T-helper 2 cell treated with Interferon-gamma antibody and Interleukin-4, amounts not matched to agents 100 ng/mL and 5 ng/mL, for 36 hours (primary cell): ENCODE data around the gene IPCEF1. TPM values are rescaled to one million over a fixed set of nuclear protein-coding genes. Genes with fewer than 3 reads are reported as not detected.

ENCODE experiments used
- intact Hi-C: fragments of 100-400 bp; cut with micrococcal nuclease; formaldehyde crosslinking; loops from one replicate; pipeline ENCODE4 v1.15.1; 2023
- total RNA-seq: library from RNA; stranded (reverse); gene quantifications from 2 replicates; pipeline ENCODE4 v1.2.3, GENCODE V29; 2022

IPCEF1 gene
- total RNA-seq, 1 donor from 2014 or later, result 10.2 TPM

DNA sequence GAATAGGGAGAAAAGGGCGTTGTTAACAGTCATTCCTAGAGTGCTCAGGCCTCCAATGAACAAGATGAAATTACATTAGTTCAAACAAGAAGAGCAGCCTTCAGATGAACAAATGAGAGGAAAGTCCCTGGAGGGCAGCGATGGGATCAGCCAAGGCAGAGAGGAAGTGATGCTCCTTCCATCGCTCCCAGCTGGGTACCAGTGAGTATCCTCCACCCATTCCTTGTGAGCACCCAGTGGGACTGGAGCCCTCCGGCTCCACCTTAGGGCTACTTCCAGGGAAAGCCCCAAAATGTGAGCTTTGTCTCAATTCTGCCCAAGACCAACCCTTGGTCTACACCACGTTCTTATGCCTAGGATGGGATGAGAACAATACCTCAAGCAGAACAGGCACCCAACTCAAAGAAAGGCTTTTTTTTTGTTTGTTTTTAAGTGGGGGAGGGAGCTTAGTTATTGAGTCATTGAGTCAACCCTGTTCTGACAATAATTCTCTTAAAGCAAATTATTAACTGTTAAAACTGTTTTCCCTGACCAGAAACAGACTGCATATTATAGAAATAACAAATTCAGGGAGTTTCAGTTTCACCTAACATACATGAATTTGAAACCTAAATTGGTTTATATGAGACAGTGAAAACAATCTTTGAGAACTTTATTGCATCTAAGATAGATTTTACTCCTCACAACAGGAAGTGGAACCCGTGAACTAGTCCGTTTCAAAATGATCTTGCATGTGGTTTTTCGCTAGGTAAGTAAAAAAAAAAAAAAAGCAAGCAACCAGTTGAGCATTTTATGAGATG lies 106.9 kb downstream of the IPCEF1 start:
- intact Hi-C loops, result loop anchor here (1.0 to 10.0 kb wide), 4 partner anchors 18 to 1265 kb away; partner anchors contain the start of genes FBXO5 and SCAF8

DNA sequence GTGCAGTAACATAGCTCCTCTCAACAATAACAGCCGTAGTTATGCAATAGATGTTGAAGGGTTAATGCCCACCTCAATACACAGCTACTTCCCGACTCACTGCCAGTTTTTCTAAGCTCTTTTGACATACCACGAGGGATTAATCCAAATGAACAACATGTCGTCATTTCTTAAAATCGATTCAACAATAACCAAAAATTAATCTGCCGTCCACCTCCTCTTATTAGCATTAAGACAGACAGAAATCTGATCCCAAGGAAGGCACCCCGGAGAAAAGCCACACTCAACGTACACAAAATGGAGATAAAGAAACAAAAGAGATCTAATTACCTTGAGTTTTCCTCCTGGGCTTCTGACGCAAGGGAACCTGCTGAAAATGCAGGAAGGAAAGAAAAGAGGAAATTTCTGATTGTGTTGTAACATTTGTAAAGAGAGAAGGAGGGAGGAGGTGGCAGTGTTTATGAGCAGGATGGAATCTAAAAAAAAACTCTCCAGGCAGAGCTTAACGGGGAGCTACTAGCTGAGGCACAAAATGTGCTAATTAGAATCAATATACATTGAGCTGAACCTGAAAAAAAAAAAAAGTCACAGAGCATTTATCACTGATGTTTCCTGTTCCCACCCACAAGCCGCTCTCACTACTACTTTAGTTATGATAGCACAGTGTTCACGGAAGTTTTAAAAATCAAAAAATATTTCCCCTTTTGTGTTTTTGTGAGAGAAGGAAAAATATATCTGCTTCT lies 109.3 kb downstream of the IPCEF1 start:
- intact Hi-C loops, result loop anchor here (2.0 to 10.0 kb wide), 3 partner anchors 16 to 1262 kb away; partner anchors contain the start of genes FBXO5 and SCAF8

DNA sequence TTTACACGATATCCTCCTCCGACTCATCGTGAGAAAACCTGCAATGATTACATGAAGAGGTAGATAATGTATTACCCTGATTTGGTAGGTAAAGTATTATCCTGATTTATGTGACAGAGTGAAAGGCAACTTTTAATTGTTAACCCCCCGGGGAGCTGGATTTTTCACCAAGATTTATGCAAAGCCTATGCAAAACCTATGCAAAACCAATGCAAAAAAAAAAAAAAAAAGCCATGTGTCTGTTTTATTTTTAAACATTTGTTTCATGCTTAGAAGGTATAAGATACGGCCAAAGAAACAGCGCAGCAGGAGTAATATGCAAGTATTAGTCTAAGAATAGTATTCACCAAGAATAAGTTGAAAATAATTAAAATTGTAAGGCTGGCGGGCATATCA lies 109.9 kb downstream of the IPCEF1 start:
- intact Hi-C loops, result loop anchor here (2.0 to 10.0 kb wide), 3 partner anchors 16 to 1262 kb away; partner anchors contain the start of genes FBXO5 and SCAF8

DNA sequence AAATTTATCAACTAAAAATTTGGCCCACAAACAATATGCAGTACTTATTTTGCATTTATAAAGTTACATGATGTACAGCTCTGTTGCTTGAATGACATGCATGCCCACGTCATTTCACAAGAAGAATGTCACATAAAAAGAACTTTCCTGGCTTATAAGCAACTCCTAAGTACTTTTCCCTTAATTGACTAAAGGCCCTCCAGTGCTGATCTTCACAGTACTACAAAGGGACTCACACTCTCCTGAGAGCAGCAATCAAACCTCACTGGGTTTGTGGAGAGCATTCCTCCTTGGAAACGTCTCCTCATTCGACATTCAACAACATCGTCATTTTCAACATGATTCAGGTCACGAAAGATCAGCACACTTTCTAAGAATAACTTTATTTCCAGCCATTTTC lies 111.1 kb downstream of the IPCEF1 start:
- intact Hi-C loops, result loop anchor here (1.0 to 10.0 kb wide), 3 partner anchors 11 to 1261 kb away; partner anchors contain the start of genes FBXO5 and SCAF8

DNA sequence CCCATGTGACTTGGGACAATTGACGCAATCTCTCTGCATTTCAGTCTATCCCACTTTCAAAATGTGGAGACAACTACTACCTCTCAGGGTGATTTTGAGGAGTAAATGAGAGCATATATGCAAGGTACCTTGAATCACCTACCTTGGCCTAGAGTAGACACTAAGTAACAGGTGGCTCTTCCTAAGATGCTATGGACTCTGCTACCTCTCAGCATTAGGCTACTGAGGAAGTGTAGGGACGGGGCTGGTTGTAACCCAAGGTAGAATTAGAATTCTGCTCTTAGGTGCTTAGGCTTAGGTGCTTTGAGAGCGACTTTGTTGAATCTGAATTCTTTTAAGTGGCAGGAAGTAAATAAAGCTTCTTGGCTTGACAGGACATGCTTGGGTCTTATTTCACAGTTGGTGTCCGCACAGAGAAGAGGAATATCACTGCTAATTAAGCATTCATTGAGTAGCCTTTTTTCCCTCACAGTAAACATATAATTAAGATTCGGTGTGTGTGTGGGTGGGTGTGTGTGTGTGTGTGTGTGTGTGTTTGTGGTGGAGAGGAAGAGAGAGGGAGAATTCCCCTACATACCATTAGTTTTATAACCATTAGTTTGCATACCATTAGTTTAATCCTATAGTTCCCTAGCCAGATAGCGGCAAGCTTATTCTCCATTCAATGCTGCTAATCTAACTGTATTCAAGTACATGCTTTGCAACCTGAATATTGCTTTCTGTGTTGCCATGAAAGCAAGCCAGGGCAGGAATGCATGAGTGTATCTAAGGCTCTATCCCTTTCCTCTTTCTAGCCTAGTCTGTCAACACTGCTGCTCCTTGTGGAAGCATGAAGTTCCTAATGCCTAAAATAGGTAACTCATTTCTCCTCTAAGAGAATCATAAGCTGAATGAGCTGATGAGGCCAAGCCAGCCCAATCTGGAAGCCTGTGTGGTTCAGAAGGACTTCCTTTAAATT lies 112.5 kb downstream of the IPCEF1 start:
- intact Hi-C loops, result loop anchor here (10.0 kb wide), 1 partner anchor 1259 kb away; the partner anchor contains the start of gene FBXO5

DNA sequence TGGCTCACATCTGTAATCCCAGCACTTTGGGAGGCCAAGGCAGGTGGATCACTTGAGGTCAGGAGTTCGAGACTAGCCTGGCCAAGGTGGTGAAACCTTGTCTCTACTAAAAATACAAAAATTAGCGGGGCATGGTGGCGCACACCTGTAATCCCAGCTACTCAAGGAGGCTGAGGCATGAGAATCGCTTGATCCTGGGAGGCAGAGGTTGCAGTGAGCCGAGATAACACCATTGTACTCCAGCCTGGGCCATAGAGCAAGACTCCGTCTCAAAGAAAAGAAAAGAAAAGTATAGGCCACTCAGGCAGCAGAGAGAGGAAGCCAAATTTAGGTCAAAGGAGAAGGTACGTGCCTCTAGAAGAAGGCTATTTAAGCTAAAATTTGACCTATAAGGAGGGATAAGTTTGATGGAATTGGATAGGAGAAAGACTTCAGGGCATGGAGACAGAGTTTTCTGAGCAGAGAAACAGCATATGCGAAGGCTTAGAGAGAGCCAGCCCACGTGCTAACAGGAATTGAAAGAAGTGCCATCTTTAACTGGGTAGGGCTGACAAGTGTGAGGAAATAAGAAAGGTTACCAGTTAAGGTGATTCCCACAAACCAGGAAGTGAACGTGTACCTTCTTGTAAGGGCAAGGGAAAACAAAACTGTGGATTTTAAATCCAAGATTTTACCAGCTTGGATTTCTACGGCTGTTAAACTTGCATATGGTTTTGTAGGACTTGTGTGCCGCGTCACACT lies 113.8 kb downstream of the IPCEF1 start:
- intact Hi-C loops, result loop anchor here (10.0 kb wide), 1 partner anchor 1258 kb away; the partner anchor contains the start of gene FBXO5

DNA sequence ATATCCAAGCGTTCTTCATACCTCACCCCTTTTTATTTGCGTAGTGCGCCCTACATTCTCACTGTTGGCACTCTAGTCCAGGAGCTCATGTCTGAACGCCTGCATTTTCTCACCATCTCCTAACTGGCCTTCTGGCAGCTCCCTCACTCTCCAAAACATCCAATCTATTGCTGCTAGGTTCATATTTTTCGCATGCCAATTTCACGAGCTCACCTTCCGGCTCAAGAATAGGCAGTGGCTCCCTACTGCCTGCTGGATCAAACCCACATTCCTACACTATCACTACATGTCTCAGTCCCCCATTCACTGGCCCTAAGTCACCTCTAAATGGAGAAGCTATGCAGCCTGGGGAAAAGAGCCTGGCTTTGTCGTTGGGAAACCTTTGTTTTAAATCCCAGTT lies 115.0 kb downstream of the IPCEF1 start:
- intact Hi-C loops, result loop anchor here (10.0 kb wide), 1 partner anchor 1257 kb away; the partner anchor contains the start of gene FBXO5

DNA sequence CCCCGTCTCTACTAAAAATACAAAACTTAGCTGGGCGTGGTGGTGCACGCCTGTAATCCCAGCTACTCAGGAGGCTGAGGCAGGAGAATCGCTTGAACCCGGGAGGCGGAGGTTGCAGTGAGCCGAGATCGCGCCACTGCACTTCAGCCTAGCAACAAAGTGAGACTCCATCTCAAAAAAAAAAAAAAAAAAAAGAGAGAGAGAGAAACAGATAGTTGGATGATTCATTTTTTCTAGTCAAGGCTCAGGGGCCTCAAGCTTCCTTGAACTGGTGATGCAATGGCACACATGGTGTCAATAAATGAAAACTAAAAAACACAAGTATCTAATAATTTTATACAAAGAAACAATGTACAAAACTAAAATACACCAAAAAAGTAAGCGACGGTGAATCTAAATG lies 115.5 kb downstream of the IPCEF1 start:
- intact Hi-C loops, result loop anchor here (10.0 kb wide), 1 partner anchor 1256 kb away; the partner anchor contains the start of gene FBXO5

DNA sequence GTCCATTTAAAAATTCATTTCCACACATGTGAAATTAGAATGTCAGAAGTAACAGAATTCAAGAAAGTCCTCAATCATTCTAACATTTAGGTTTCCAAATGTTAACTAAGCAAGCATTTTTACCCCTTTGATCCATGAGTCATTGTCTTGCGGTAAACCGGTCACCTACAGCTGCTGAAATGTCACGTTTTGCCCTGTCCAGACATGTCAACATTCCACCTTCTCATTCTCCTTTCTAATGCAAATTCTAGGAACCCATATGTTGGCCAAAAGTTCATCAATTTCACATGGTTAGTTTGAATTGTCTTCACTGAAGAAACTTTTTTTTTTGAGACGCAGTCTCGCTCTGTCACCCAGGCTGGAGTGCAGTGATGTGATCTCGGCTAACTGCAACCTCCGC lies 117.2 kb downstream of the IPCEF1 start:
- intact Hi-C loops, result no loop called here

DNA sequence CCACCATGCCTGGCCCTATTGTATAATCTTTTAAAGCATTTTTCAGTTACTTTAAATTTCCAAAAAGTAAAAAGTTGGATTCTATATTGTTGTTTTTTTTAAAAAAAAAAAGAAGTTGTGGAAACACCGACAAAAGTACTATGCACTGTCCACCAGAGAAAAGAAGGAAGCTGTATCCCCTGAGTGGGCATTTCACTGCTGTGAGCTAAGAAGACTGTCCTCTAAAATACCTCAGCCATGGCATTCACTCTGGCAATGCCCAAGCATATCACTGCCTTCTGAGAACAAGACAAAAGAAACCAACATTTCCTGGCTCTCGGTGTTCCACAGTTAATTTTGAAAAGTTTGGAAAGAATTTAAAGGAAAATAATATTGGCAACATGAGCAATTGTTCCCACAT lies 117.8 kb downstream of the IPCEF1 start:
- intact Hi-C loops, result no loop called here

DNA sequence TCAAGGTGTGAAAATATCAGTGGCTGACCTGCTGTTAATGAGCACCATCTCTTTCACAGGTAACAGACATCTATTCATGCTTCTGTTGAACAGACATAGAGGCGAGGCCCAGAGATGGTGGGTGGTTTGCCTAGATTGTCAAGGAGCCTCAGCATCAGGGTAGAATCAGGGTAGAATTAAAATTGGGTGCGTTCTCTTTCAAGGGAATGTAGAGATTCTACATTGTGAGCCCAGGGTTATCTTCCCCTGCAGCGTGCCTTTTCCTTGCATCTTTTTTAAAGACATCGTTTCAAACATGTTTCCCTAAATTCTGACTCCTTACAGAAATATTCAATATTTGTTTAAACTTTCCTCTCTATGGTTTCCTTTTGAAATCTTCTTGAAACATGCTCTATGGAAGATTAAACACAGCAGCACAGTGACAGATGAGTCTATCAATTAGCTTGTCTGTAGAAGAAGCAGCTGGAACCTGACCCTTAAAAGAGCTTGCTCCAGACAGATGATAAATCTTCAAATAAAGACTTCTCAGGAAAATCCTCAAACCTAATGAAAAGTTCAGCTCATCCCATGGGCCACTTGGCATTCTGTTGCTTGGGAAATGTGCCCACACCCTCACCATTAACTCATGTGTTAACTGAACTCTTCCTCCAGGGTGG lies 119.8 kb downstream of the IPCEF1 start:
- intact Hi-C loops, result no loop called here

DNA sequence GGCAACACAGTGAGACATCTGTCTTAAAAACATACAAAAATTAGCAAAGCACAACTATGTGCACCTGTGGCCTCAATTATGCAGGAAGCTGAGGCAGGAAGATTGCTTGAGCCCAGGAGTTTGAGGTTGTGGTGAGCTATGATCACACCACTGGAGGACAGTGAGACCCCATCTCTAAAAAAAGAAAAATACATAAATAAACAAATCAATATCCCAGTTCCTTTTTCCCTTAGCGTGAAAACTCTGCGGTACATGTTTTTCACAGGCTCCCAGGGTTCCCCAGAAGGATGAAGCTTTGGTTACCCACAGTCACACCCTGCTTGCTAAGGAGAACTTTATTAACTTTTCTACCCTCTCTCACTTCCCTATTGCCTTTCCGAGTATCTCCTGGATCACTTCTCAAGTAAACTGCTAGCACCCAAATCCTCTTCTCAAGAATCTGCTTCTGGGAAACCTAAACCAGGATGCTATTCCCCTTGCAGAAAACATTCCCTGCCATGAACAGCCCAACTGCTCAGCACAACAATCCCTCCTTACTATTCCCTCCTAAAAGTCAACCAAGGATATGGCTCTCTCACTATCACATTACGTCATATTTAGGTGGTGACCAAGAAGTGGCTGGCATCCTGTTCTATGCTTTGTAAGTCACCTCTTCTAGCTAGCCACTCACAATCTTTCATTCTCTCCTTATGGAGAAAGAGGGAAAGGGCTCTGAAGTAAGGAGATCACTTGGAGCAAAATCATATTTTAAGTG lies 122.4 kb downstream of the IPCEF1 start:
- intact Hi-C loops, result loop anchor here (1.0 to 5.0 kb wide), 3 partner anchors 11 to 498 kb away; partner anchors contain the start of gene SCAF8

DNA sequence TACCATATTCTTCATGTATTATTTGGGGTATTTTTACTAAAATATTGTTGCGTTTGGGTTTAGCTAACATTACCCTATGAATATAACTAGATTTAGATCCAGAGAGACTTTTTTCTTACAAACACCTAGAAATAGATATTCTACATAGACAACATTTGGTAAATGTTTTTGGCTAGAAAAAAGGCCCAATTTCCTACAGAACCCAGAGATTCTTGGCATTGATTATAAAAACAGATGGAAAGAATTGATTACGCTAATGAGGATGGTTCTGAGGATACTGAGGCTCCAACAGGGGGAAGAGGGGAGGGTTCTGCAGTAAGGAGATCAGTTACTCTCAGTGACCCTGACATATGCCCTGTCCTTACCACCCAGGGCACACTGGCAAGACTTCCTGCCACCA lies 123.2 kb downstream of the IPCEF1 start:
- intact Hi-C loops, result loop anchor here (5.0 kb wide), 2 partner anchors 76 to 499 kb away; partner anchors contain the start of gene SCAF8

DNA sequence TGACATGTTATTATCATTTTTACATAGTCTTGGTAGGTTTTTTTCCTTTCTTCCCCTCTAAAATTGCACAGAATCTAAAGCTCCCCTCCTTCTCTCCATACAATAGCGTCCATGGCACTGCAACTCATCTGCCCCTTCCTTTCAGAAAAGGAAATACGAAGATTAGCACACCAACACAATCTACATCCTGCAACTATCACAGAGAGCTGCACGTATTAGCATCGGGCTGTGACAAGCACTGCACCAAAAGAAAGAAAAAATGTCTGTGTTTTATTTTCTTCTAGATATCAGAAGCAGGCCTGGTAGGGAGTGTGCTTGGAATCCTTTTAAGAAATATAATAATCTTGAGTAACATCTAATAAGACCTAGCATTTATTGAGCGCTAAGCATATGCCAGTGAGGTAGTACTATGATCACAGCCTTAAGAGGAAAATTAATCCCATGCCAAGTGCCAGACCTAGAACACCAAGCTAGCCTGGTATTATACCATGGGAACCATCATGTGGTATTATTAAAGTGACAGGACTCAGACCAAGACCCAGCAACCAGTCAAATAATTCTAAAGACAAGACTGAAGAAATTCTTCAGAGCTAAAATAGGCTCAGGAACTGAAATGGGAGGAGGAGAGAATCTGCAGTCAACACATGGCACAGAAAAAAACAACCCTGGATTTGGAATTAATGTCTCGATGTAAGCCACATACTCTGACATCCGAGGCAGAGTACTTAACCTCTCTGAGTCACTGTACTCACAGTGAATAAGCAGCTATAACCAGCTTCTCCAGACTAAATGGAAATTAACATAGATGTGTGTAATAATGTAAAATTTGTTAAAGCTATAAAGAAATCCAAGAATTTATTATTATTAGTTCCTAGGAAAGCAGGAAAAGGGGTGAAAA lies 124.3 kb downstream of the IPCEF1 start:
- intact Hi-C loops, result loop anchor here (5.0 kb wide), 2 partner anchors 75 to 500 kb away; partner anchors contain the start of gene SCAF8

DNA sequence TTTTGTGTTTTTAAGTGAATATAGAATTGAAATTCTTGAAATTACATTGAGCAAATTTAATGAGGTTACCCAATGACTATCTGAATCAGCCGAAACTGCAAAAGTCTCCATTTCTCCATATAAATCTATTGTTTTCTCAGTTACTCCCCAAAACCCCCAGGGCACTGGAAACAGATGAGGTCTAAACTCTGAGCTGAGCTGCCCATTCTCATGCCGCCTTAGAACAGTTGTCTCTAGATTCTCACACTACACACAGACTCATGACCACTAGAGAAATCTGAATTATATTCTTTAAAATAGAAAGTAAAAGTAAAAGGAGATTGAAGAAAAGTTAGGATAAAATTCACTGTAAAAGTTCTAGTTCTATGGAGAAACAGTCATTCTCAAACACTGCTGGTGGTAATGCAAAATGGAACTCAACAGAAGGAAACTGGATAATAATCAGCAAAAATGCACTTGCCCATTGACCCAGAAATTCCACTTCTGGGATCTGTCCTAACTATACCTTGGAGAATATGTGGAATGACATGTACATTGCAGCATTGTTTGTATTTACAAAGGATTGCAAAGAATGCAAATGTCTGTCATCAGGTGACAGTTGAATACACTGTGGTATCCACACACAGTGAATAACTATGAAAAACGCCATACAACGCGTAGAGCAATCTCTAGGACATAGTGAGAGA lies 125.5 kb downstream of the IPCEF1 start:
- intact Hi-C loops, result loop anchor here (1.0 to 5.0 kb wide), 6 partner anchors 9 to 501 kb away; partner anchors contain the start of gene SCAF8

DNA sequence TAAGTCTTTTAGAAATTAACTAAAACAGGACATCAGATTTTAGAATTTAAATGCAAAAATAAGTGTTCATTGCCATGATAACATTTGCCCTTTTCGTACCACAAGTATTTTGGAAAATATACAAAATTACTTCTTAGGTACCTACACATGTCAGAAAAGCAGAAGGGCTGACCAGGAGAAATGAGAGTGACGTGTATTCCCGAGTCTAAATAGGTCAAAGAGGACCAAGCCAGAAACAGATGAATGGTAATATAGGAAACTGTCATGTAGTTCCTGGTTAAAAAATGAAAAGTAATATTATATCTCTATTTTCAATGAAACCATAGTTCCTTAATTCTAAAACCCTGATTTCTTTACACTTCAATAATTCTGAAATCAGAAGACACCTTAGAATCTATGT lies 126.2 kb downstream of the IPCEF1 start:
- intact Hi-C loops, result loop anchor here (2.0 to 5.0 kb wide), 4 partner anchors 16 to 502 kb away; partner anchors contain the start of gene SCAF8

DNA sequence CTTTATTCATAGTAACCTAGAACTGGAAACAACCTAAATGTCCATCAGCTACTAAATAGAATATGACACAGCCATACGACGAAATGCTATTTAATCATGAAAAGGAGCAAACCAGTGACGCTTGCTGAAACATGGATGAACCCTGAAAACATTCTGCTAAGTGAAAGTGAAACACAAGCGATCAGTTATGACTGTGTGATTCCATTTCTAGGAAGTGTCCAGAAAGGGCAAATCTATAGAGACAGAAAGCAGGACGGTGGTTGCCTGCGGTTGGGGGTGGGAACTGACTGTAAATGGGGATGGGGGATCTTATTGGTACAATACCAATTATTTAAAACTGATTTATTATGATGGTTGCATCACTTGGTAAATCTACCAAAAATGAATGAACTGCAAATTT lies 126.8 kb downstream of the IPCEF1 start:
- intact Hi-C loops, result loop anchor here (2.0 to 5.0 kb wide), 4 partner anchors 17 to 503 kb away; partner anchors contain the start of gene SCAF8
